Ramos (cell line): Measurements from ENCODE around the gene GADD45GIP1.

Experiments
- in situ Hi-C: fragments of 300-500 bp; cut with MboI; formaldehyde crosslinking; loops from one replicate; pipeline ENCODE4 v1.14.3; 2022; ENCODE audit warnings: low sequenced_read_pairs; ENCODE audit not compliant: unreplicated experiment

Gene GADD45GIP1

DNA sequence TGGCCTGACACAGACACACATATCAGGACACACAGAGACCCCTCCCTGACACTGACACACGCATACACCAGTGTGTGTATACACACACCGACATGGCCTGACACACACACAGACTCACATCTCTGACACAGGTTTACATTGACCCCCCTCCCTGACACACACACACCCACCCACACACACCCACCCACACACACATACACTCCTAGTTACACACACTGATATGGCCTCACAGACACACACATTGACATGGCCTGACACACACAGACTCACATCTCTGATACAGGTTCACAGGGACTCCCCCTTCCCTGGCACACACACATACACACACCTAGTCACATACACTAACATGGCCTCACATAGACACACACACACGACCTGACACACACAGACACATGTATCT lies 33.8 kb upstream of the GADD45GIP1 start:
- in situ Hi-C loops, result no loop called here

DNA sequence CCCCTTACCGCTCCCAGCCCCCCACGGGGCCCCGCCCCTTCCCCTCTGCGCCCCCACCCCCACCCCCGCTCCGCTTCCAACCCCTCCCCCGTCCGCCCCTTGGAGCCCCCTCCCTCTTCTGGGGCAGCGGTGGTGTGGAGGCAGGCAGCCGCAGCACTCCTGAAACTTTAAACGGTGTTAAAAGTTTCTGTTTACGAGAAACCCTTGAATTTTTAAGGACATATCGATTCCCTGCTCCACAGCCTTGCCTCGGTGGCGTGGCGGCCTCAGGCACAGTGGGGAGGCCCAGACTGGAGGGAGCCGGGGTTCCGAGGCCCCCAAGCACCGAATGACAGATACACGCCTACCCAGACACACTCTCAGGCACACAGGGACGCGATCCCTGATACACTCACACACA lies 33.4 kb upstream of the GADD45GIP1 start:
- in situ Hi-C loops, result no loop called here

DNA sequence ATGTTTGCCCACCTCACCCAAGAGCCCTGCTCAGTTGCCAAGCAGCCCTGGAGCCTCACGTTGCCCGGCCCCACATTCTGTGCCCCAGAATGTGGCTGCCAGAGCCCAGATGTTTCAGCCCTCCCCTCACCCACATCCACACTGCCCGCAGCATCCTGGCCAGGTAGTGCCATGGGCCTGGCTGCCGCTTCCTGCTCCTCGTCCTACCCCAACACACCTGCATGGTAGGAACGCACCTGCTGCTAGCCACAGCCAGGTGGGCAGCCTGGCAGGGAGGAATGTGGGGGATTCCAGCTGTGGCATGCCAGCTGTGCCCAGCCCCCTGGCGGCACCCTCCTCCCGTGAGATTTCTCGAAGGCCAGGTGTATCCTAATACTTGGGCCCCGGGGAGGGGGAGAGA lies 30.8 kb upstream of the GADD45GIP1 start:
- in situ Hi-C loops, result no loop called here

DNA sequence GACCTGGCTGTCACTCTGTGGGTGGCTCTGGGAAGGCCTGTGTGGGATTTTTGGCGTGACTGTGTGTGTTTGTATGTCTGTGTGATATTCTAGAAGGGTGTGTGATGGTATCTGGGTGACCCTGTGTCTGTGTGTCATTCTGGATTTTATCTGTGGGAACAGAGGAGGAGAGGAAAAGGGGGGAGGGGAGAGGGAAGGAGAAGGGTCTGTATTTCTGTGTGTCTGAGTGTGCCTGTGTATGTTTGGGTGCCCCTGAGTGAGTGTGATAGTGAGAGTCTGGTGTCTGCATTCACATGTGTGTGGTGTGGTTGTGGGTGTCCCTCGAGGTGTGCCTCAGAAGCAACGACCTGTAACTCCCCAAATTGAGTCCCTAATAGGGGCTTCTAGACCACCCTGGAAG lies 30.2 kb upstream of the GADD45GIP1 start:
- in situ Hi-C loops, result no loop called here

DNA sequence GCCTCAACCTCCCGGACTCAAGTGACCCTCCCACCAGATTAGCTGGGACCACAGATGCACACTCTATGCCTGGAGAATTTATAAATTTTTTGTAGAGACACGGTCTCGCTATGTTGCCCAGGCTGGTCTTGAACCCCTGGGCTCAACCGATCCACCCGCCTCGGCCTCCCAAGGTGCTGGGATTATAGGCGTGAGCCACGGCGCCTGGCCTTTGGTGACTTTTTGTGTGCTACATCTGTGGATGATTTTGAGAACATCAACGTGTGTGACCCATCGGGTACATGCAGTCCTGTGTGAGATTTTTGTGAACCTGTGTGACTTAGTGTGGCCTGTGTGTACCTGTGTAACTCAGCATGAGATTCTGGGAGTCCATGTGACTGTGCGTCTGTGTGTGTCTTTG lies 29.7 kb upstream of the GADD45GIP1 start:
- in situ Hi-C loops, result no loop called here

DNA sequence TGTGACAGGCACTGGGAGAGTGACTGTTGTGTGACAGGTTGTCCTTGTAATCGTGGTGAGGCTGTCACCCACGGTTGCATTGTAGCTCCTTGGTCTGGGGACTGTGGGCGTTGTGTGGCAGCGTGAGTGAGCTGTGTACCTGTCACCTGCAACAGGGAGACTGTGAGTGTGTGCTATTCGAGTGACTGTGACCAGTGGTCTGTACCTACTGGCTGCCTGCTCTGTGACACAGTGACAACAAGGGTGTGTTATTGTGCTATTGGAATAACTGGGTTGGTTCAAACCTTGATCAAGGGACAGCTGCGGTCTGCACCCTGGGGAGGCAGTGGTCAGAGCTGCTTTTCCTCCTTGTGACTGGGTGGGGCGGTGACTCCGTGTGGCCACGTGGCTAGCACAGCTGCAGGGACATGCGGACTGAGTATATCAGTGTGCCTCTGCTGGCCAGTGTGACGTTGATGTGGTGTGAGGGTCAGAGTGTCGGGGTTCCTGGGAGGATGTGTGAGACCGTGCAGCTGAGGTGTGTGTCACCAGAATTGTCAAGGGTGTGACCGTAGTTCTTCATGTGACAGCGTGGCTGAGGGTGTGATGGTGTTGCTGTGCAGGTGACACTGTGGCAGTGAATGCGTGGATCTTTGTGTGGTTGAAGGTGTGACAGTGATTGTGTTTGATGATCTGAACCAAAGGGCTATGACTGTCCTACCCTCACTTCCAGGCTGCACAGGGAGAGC lies 28.2 kb upstream of the GADD45GIP1 start:
- in situ Hi-C loops, result no loop called here

DNA sequence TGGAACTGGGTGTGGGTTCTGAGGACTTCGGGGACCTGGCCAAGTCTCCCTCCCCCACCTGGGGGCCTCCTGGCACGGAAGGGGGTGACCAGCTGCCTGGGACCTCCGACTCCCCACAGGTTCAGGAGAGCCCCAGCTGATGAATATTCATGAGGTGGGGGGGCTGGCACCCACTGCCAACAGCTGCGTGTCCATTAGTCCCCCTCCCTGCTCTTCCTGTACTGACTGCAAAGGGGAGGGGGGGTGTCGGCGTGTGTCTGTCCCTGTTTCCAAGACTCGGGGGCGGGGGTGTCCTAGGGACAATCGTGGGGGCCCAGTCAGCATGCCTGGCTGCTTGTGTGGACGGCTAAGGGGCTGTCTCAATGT lies 27.6 kb upstream of the GADD45GIP1 start:
- in situ Hi-C loops, result loop anchor here (5.0 kb wide), 1 partner anchor 108 kb away; no protein-coding TSS in a partner anchor

DNA sequence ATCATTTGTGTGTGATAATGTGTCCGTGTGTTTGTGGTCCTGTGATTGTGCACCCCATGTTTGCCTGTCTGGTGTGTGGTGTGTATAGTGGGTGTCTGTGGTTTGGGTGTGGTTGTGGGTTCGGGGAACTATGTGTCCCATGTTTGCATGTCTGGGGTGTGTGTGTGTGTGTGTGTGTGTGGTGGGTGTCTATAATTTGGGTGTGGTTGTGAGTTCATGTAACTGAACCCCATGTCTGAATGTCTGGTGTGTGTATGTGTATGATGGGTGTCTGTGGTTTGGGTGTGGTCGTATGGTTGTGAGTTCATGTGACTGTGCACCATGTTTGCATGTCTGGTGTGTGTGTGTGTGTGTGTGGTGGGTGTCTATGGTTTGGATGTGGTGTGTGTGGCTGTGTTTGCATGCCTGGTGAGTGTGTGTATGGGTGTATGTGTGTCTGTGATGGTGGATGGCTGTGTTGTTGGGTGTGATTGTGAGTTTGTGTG lies 27.2 kb upstream of the GADD45GIP1 start:
- in situ Hi-C loops, result loop anchor here (5.0 kb wide), 1 partner anchor 108 kb away; no protein-coding TSS in a partner anchor

DNA sequence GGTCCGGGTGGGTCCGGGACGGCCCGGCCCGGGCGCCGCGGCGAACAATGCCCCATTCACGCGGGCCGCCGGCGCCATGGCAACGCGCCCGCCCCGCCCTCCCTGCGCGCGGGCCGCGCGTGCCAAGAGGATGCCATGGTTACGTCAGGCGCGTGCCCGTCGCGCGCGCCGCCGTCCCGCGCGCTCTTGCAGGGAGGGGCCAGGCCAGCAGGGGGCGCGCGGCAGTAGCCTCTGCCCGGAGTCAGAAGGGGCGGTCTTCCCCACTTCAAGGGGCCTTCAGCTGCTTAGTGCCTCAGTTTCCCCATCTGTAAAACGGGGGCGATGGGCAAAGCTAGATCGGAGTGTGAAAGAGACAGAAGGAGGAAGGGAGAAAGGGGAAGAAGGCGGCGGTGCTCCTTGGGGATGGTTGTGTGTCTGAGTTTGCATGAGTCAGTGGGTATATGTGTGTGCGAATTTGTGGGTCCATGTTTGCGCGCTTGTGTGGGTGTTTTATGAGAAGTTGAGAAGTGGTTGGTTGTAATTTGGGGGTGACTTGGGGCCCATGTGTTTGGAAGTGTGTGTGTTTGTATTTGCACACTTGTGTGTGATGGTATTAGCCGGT lies 26.6 kb upstream of the GADD45GIP1 start:
- in situ Hi-C loops, result loop anchor here (5.0 kb wide), 1 partner anchor 109 kb away; no protein-coding TSS in a partner anchor

DNA sequence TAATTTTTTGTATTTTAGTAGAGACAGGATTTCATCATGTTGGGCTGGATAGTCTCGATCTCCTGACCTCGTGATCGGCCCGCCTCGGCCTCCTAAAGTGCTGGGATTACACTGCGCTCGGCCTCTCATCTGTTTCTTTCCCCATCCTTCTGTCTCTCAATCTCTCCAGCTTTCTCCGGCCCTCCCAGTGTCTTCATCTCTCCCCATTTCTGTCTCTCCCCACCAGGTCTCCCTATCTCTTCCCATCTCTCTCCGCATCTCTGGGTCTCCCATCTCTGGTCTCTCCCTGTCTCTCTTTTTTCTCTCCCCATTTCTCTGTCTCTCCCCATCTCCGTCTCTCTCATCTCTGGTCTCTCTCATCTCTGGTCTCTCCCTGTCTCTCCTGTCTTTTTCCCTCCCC lies 26.1 kb upstream of the GADD45GIP1 start:
- in situ Hi-C loops, result loop anchor here (5.0 kb wide), 1 partner anchor 109 kb away; no protein-coding TSS in a partner anchor

DNA sequence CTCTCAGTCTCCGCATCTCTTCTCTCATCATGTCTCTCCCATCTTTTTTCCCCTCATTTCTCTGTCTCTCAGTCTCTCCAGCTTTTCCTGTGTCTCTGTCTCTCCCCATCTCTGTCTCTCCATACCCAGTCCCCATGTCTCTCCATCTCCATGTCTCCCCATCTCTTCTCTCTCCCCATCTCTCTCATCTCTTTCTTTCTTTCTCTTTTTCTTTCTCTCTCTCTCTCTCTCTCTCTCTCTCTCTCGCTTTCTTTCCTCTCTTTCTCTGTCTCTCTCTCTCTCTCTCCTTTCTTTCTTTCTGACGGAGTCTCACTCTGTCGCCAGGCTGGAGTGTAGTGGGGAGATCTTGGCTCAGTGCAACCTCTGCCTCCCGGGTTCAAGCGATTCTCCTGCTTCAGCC lies 25.6 kb upstream of the GADD45GIP1 start:
- in situ Hi-C loops, result loop anchor here (5.0 kb wide), 1 partner anchor 110 kb away; no protein-coding TSS in a partner anchor

DNA sequence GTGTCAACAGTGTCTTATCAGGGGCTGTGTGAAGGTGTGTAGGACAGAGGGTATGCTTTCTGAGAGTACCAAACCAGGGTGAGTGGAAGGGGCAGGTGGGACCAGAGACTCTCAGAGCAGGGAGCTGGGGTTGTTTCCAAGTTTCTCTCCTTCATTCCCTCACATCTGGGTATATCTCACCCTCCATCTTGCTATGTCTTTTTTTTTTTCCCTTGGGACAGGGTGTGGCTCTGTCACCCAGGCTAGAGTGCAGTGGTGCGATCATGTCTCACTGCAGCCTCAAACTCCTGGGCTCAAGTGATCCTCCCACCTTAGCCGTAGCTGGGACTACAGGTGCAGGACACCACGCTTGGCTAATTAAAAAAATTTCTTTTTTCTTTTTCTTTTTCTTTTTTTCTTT lies 23.0 kb upstream of the GADD45GIP1 start:
- in situ Hi-C loops, result loop anchor here (5.0 to 10.0 kb wide), 2 partner anchors 112 to 285 kb away; no protein-coding TSS in a partner anchor

DNA sequence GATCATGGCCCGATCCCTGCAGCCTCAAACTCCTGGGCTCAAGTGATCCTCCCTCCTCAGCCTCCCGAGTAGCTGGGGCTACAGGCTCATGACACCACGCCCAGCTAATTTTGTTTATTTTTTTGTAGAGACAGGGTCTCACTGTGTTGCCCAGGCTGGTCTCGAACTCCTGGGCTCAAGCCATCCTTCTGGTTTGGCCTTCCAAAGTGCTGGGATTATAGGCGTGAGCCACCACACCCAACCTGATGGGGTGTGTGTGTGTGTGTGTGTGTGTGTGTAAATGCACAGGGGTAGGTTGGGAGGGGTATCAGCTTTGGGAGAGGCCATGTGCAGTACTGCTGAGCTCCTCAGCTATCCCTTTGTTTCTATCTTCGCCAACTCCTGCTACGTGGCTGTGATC lies 19.1 kb upstream of the GADD45GIP1 start:
- in situ Hi-C loops, result loop anchor here (10.0 kb wide), 1 partner anchor 289 kb away; no protein-coding TSS in a partner anchor

DNA sequence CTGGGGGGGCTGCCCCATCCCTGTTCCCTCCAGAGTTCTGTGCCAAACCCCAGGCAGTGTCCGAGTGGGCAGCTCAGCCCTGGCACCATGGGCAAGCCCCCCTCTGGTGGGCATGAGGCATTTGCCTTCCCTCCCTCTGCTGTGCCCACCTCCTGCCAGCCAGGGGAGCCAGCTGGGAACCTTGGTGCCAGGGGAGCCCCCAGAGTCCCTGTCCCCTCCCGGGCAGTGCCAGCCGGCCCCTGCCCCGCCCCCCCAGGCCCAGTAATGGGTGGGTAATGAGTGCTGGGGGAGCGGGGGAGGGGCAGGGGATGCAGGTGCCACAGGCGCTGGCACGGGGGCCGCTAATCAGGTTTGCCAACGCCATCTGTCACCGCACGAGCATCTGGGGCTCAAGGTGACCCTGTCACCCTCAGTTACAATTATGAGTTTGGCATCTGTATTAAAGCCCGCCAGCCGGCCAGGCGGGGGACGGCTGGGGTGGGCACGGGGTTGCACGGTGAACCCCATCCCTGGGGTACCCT lies 18.3 kb upstream of the GADD45GIP1 start:
- in situ Hi-C loops, result loop anchor here (10.0 kb wide), 1 partner anchor 290 kb away; no protein-coding TSS in a partner anchor

DNA sequence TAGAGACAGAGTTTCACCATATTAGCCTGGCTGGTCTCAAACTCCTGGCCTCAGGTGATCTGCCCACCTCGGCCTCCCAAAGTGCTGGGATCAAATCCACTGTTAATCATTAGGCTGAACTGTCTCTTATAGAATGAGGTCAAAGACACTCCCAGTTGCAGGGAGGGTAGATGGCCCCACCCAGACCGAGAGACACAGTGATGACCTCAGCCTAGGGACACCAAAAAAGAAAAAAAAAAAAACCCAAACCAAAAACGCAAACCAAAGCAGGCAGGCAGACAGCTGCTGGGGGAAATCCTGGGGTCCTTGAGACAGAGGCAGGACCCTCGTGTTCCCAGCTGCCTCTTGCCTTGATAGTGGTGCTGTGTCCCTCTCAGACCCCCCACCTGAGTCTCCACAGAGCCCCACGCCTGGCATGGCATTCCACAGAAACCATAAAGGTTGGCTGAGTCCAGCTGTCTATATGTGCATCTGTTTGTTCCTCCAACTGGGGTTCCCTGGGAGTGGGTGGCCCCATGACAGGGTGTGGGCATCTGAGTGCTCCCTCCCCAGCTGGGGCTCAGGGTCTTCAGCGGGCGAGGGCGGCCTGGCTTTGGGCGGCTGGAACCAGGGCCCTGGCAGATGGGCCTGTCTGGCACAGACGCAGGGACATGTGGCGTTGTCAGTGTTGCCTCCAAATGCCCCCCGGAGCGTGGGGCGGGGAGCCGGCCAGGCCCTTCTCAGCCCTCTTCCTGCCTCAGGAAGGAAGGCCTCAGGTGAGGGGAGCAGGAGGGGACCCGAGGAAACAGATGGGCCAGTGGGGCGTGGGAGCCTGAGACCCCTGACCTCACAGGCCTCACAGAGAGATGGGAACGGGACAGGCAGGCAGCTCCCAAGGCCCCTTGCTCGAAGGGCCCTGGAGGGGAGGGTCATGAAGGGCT lies 17.5 kb upstream of the GADD45GIP1 start:
- in situ Hi-C loops, result loop anchor here (10.0 kb wide), 1 partner anchor 290 kb away; no protein-coding TSS in a partner anchor

DNA sequence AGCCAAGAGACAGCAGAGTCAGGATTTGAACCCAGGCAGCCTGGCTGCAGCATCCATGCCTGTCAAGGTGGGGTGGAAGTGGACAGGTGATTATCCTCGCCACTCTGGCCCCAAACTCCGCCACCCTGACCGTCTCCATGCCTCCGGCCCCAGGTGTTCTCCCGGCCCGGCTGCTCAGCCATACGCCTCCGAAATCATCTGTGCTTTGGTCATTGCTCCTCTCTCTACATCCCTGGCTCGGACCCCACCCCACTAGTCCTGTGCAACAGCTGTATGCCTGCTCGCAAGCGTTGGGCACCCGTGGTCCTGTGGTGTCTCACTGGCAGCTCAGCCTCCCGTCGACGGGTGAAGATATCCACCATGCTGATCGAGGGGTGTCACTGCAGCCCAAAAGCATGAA lies 16.2 kb upstream of the GADD45GIP1 start:
- in situ Hi-C loops, result loop anchor here (10.0 kb wide), 1 partner anchor 292 kb away; no protein-coding TSS in a partner anchor

DNA sequence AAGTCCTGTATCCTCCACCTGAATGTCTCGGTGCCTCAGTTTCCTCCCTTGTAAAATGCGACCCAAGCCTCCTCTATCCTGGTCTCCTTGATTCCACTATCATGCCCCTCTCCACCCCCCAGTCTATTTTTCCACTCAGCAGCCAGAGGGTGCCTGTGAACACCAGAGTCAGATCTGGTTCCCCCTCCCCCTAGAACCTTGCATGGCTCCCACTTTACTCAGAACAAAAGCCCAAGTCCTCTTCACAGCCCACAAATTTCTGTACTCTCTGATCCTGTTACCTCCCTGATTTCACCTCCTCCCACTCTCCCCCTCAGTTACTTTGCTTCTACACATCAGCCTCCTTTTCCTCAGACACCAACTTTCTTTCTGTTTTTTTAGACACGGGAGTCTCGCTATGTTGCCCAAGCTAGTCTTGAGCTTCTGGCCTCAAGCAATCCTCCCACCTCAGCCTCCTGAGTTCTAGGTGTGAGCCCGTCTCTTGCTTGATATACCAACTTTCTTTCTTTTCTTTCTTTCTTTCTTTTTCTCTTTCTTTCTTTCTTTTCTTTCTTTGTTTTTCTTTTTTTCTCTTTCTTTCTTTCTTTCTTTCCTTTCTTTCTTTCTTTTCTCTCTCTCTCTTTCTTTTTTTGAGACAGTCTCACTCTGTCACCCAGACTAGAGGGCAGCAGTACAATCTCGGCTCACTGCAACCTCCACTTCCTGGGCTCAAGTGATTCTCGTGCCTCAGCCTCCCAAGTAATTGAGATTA lies 13.2 kb upstream of the GADD45GIP1 start:
- in situ Hi-C loops, result loop anchor here (10.0 kb wide), 1 partner anchor 295 kb away; no protein-coding TSS in a partner anchor

DNA sequence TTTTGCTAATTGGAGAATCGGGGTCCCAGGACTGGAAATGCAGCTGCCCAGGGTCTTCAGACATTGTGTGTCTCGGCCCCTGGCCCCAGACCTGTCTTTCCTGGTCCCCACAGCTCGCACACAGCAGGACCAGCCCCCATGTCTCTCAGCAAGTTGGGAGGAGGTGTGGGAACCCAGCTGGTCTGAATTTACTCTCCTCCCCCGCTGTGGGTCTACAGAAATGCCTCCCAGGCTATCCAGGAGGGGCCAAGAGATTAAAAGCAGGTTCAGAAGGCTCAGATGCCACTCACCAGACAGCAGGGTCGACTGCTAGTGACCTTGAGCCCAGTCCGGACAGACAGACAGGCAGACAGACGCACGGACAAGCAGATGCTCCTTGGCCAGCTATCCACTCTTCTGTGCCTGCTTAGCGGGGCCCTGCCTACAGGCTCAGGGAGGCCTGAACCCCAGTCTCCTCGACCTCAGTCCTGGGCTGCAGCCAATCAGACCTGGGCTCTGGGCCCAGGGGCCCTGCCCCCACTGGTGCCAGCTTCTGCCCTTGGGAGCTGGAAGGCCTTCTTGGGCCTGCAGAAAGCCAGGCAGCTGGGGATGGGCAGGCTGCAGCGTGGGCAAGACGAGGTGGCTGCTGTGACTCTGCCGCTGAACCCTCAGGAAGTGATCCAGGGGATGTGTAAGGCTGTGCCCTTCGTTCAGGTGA lies 12.4 kb upstream of the GADD45GIP1 start, which contains the start of gene DAND5:
Gene DAND5, plus strand, starts transcription at position 285 of the 697 bp plus-strand sequence. Its CDS starts 85 bp downstream, at position 370.
- in situ Hi-C loops, result no loop called here
